Vagina (tissue), 2 donors: Measurements from ENCODE around the gene XPOT.

Source experiments
- POLR2A ChIP-seq, 2 donors: fragments of 450-650 bp; IDR thresholded peaks; one replicate each; pipeline ENCODE4 v1.6.1; 2017; ENCODE audit warnings: antibody characterized with exemption in 2 of 2, mild to moderate bottlenecking in 2 of 2, moderate library complexity in 2 of 2
- TF ChIP-seq, protein P1 (sequence below), 3 experiments: fragments of 450-650 bp in 2 of 3; fragments of 200-600 bp in 1 of 3; sonication (generic) in 1 of 3; IDR thresholded peaks; one replicate each; pipeline ENCODE4 v1.5.1; 2017 to 2019; ENCODE audit warnings: antibody characterized with exemption in 3 of 3, mild to moderate bottlenecking in 2 of 3, moderate library complexity in 2 of 3

DNA sequence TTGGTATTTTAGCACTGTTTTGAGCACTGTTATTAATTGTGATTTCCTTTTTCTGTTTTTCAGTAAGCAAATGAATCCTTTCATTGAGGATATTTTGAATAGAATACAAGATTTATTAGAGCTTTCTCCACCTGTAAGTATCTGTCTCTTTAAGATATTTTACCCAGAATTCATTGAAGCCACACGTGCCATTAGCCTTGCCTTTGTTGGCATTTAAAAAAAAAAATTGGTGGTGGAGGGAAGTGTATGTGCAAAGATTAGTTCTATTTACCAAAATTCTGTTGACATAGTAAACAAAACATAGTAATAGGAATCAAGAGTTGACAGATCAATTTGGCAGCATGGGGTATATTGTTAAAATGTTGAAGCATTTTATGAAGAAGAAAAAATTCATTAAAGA is 23.8 kb downstream of the XPOT start:
- TF ChIP-seq, protein P1, sequence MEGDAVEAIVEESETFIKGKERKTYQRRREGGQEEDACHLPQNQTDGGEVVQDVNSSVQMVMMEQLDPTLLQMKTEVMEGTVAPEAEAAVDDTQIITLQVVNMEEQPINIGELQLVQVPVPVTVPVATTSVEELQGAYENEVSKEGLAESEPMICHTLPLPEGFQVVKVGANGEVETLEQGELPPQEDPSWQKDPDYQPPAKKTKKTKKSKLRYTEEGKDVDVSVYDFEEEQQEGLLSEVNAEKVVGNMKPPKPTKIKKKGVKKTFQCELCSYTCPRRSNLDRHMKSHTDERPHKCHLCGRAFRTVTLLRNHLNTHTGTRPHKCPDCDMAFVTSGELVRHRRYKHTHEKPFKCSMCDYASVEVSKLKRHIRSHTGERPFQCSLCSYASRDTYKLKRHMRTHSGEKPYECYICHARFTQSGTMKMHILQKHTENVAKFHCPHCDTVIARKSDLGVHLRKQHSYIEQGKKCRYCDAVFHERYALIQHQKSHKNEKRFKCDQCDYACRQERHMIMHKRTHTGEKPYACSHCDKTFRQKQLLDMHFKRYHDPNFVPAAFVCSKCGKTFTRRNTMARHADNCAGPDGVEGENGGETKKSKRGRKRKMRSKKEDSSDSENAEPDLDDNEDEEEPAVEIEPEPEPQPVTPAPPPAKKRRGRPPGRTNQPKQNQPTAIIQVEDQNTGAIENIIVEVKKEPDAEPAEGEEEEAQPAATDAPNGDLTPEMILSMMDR (IDR thresholded peaks at IDR 0.05) = no peak
- no peak for TF ChIP-seq POLR2A (IDR thresholded peaks at IDR 0.05)
